ENCODE measurements around the gene ARAP1. TPM values are rescaled to one million over a fixed set of nuclear protein-coding genes. Genes with fewer than 3 reads are reported as not detected.

The ARAP1 gene
- total RNA-seq, 1 experiment from 2014 or later, result 26.4 TPM

GRCh38 chr11:72637926-72638325 is 114.3 kb downstream of the ARAP1 start:
- peaks cover 12% of the 10 kb centered on the region for H3K27me3 ChIP-seq (replicated peaks)
- H3K27ac ChIP-seq, result no peak overlapping the region
- H3K4me3 ChIP-seq, result no peak overlapping the region

GRCh38 chr11:72637198-72637597 is 115.0 kb downstream of the ARAP1 start:
- Histone ChIP-seq H3K4me1 (replicated peaks) (0 out of 2 replicates have a peak, but pooled peaks cover 3% of the 10 kb centered on the region), H3K27me3 (replicated peaks) (peaks cover 12% of the 10 kb centered on the region), H3K9me3 (replicated peaks) (no peaks in the 10 kb centered on the region), H3K4me3 (no peak overlapping the region), H3K27ac (no peak overlapping the region), H3K36me3 (no peaks in the 10 kb centered on the region)
- DNase-seq (ENCODE audit: low read depth in 1 of 2, low spot score in 2 of 2), result no peak

More at GRCh38 chr11:72637926-72638325, 114.3 kb downstream of the ARAP1 start:
- Histone ChIP-seq H3K4me1 (replicated peaks) (peaks cover 5% of the 10 kb centered on the region), H3K36me3 (no peaks in the 10 kb centered on the region), H3K9me3 (replicated peaks) (no peaks in the 10 kb centered on the region)
- no peak for DNase-seq (ENCODE audit: low read depth in 1 of 2, low spot score in 2 of 2)

- no peak for DNase-seq (ENCODE audit: low read depth in 1 of 2, low spot score in 2 of 2)
- Histone ChIP-seq H3K27ac (no peak overlapping the region), H3K4me3 (no peak overlapping the region), H3K4me1 (replicated peaks) (no peaks in the 10 kb centered on the region), H3K27me3 (replicated peaks) (peaks cover 4% of the 10 kb centered on the region; the same call in 1 of the 2 replicates), H3K9me3 (replicated peaks) (no peaks in the 10 kb centered on the region), H3K36me3 (no peaks in the 10 kb centered on the region)
Observed at GRCh38 chr11:72636376-72636775, 115.8 kb downstream of the ARAP1 start.

- H3K9me3 ChIP-seq (replicated peaks), result no peaks in the 10 kb centered on the region
- no peak overlapping the region for H3K4me3 ChIP-seq
- no peak for DNase-seq (ENCODE audit: low read depth in 1 of 2, low spot score in 2 of 2)
- no peaks in the 10 kb centered on the region for H3K36me3 ChIP-seq
- no peaks in the 10 kb centered on the region for H3K4me1 ChIP-seq (replicated peaks)
- no peak overlapping the region for H3K27ac ChIP-seq
- peaks cover 3% of the 10 kb centered on the region; the same call in 1 of the 2 replicates for H3K27me3 ChIP-seq (replicated peaks)
Observed at GRCh38 chr11:72635933-72636332, 116.3 kb downstream of the ARAP1 start.

GRCh38 chr11:72635309-72635915 is 116.8 kb downstream of the ARAP1 start:
- Histone ChIP-seq H3K4me3 (no peak overlapping the region), H3K27me3 (replicated peaks) (peaks cover 3% of the 10 kb centered on the region; the same call in 1 of the 2 replicates)

More at GRCh38 chr11:72635309-72635915, 116.8 kb downstream of the ARAP1 start:
- Histone ChIP-seq H3K9me3 (replicated peaks) (no peaks in the 10 kb centered on the region), H3K36me3 (no peaks in the 10 kb centered on the region), H3K4me1 (replicated peaks) (no peaks in the 10 kb centered on the region), H3K27ac (no peak overlapping the region)
- DNase-seq (ENCODE audit: low read depth in 1 of 2, low spot score in 2 of 2), result no peak

Other genes starting within 250 kb of the ARAP1 start
- not detected in 2 replicates for gene PDE2A, start 78.0 kb downstream of the ARAP1 start, total RNA-seq (2014; rRNA removed; shearing (Covaris generic))
- 10.8 and 13.2 TPM in 2 replicates for gene STARD10, start 41.6 kb upstream of the ARAP1 start, total RNA-seq (2014; rRNA removed; shearing (Covaris generic))
- gene ATG16L2, start 62.0 kb upstream of the ARAP1 start, total RNA-seq (2014; rRNA removed; shearing (Covaris generic)), result 3.2 and 7.8 TPM in 2 replicates

Measured in SJSA1 (cell line).